Measurements from ENCODE around the gene SYNE2. TPM values are rescaled to one million over a fixed set of nuclear protein-coding genes. Genes with fewer than 3 reads are reported as not detected.

SYNE2 gene
- total RNA-seq, 1 experiment from 2014 or later = 94.2 TPM

DNA sequence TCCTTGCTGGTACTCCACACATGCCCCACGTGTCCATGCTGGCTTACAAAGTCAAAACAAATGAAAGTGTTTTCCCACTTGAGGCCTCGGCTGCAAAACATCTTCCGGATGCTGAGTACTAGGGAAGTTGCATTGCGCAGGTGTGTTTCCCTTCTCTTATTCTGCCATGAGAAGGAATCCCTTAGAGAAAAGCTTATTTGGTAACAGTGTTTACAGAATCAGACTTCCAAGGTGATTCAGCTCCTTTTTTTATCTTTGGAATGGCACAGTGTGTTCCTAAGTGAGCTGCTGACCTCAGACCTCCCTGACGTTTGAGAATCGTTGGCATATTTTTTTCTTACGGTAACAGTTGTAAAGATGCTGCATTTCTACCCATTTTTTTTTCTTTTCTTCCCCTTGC lies 230.0 kb downstream of the SYNE2 start:
- TF ChIP-seq, protein P1, sequence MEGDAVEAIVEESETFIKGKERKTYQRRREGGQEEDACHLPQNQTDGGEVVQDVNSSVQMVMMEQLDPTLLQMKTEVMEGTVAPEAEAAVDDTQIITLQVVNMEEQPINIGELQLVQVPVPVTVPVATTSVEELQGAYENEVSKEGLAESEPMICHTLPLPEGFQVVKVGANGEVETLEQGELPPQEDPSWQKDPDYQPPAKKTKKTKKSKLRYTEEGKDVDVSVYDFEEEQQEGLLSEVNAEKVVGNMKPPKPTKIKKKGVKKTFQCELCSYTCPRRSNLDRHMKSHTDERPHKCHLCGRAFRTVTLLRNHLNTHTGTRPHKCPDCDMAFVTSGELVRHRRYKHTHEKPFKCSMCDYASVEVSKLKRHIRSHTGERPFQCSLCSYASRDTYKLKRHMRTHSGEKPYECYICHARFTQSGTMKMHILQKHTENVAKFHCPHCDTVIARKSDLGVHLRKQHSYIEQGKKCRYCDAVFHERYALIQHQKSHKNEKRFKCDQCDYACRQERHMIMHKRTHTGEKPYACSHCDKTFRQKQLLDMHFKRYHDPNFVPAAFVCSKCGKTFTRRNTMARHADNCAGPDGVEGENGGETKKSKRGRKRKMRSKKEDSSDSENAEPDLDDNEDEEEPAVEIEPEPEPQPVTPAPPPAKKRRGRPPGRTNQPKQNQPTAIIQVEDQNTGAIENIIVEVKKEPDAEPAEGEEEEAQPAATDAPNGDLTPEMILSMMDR (conservative IDR thresholded peaks at IDR 0.05) = no peak
- ChIA-PET POLR2A (ENCODE audit: unreplicated experiment) (no interaction called here), CTCF (interaction anchor here (0.6 kb wide), 1 partner anchor 11 kb away, joined by 3 read pairs; no protein-coding TSS in a partner anchor)
- intact Hi-C loops (cut with micrococcal nuclease; ENCODE audit: unreplicated experiment) = no loop called here
- H3F3A ChIP-seq (ENCODE audit: insufficient read depth, low read depth) = no peaks in the 10 kb centered on the region
- no peaks in the 10 kb centered on the region for H3K4me1 ChIP-seq (replicated peaks; ENCODE audit: insufficient read depth)
- no peaks in the 10 kb centered on the region for H3K9me2 ChIP-seq (ENCODE audit: insufficient read depth)
- H4K20me1 ChIP-seq (ENCODE audit: insufficient read depth) = no peaks in the 10 kb centered on the region
- no peaks in the 10 kb centered on the region for H3K79me2 ChIP-seq (ENCODE audit: low read depth)
- no peaks in the 10 kb centered on the region for H3K9me3 ChIP-seq (ENCODE audit: insufficient read depth, low read depth)
- no peak overlapping the region for H2AFZ ChIP-seq
- no peaks in the 10 kb centered on the region for H3K36me3 ChIP-seq (ENCODE audit: low read depth)
- no peak overlapping the region for H3K4me3 ChIP-seq
- DNase-seq = no peak
- no peaks in the 10 kb centered on the region for H3K27me3 ChIP-seq (ENCODE audit: insufficient read depth, low read depth)
- no peak overlapping the region for H3K27ac ChIP-seq
- BruUV-seq (replicated peaks) = no TSS peak
- H3K4me2 ChIP-seq = no peak overlapping the region

DNA sequence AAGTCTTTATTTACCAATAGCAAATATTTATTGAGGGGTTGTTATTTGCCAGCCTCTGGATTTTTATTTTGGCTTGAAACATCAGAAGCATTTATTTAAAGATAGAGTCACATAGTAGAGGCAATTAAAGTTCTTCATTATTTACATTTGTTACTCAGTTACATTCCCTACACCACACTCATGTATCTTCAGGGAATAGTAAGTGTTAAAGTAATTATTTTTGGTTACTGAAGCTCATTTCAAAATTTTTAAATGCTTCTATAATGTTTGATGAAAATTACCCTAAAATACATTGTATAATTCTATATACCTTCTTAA lies 235.8 kb downstream of the SYNE2 start:
- Histone ChIP-seq H3K9me3 (ENCODE audit: insufficient read depth, low read depth) (no peaks in the 10 kb centered on the region), H3K4me1 (replicated peaks; ENCODE audit: insufficient read depth) (peaks cover 15% of the 10 kb centered on the region), H4K20me1 (ENCODE audit: insufficient read depth) (no peaks in the 10 kb centered on the region), H3K27ac (no peak overlapping the region), H3K79me2 (ENCODE audit: low read depth) (no peaks in the 10 kb centered on the region), H2AFZ (no peak overlapping the region), H3K9me2 (ENCODE audit: insufficient read depth) (no peaks in the 10 kb centered on the region), H3F3A (ENCODE audit: insufficient read depth, low read depth) (0 out of 2 replicates have a peak, but pooled peaks cover 5% of the 10 kb centered on the region), H3K4me3 (no peak overlapping the region), H3K27me3 (ENCODE audit: insufficient read depth, low read depth) (no peaks in the 10 kb centered on the region), H3K4me2 (no peak overlapping the region), H3K36me3 (ENCODE audit: low read depth) (no peaks in the 10 kb centered on the region)
- no peak for TF ChIP-seq EZH2 (IDR thresholded peaks at IDR 0.05; ENCODE audit: low read depth)
- TF ChIP-seq, protein P1 (conservative IDR thresholded peaks at IDR 0.05) = no peak
- intact Hi-C loops (cut with micrococcal nuclease; ENCODE audit: unreplicated experiment) = no loop called here
- no peak for DNase-seq
- no TSS peak for BruUV-seq (replicated peaks)
- ChIA-PET CTCF (no interaction called here), POLR2A (ENCODE audit: unreplicated experiment) (interaction anchor here (0.6 kb wide), 1 partner anchor 232 kb away, joined by 3 read pairs; no protein-coding TSS in a partner anchor)

DNA sequence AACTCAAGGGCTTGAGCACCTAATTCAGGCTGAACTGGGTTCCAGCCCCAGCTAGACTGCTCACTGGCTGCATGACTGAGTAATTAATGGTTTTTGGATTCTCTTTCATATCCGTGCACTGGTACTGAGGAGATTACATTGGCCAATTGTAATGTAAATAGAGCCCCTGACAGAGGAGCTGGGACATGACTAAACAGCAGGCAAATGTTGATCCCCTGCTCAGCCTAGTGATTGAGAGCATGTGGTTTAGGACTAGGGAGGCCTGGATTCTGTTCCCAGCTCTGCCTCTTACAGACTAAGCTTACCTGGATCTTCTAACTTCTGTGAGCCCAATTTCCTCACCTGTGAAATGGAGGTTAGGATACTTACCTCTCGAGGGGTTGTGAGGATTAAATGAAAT lies 237.1 kb downstream of the SYNE2 start:
- Histone ChIP-seq H3K4me3 (no peak overlapping the region), H3K4me2 (no peak overlapping the region), H3K4me1 (replicated peaks; ENCODE audit: insufficient read depth) (peaks cover 16% of the 10 kb centered on the region), H3K79me2 (ENCODE audit: low read depth) (no peaks in the 10 kb centered on the region), H3K36me3 (ENCODE audit: low read depth) (no peaks in the 10 kb centered on the region), H3F3A (ENCODE audit: insufficient read depth, low read depth) (0 out of 2 replicates have a peak, but pooled peaks cover 5% of the 10 kb centered on the region), H3K9me3 (ENCODE audit: insufficient read depth, low read depth) (no peaks in the 10 kb centered on the region), H3K27me3 (ENCODE audit: insufficient read depth, low read depth) (no peaks in the 10 kb centered on the region), H4K20me1 (ENCODE audit: insufficient read depth) (no peaks in the 10 kb centered on the region), H2AFZ (no peak overlapping the region), H3K9me2 (ENCODE audit: insufficient read depth) (no peaks in the 10 kb centered on the region), H3K27ac (no peak overlapping the region)
- intact Hi-C loops (cut with micrococcal nuclease; ENCODE audit: unreplicated experiment) = no loop called here
- BruUV-seq (replicated peaks) = no TSS peak
- DNase-seq = no peak
- POLR2A ChIA-PET (ENCODE audit: unreplicated experiment) = no interaction called here
- CTCF ChIA-PET = no interaction called here
- TF ChIP-seq EZH2 (IDR thresholded peaks at IDR 0.05; ENCODE audit: low read depth) = no peak
- TF ChIP-seq, protein P1 (conservative IDR thresholded peaks at IDR 0.05) = no peak

Data from PC-9 (cell line).